Hypothalamus (tissue), 51 donors: ENCODE data around the gene PHKG1.
"Not testable (repeated sequence)": the region's sequence is repeated elsewhere in the genome, so short reads cannot be mapped to it uniquely, and the experiment has no call there.

ENCODE experiments used
- DNase-seq, 51 donors: peaks; one replicate each; lab custom pipeline; 2025; lab: John Stamatoyannopoulos, UW

The PHKG1 gene

GRCh38 chr7:56047446-56048116, 45.2 kb downstream of the PHKG1 start:
- DNase-seq = not testable (repeated sequence)

- no peak for DNase-seq
Measured at GRCh38 chr7:56046721-56047445, 45.9 kb downstream of the PHKG1 start.

- not testable (repeated sequence) for DNase-seq
Measured at GRCh38 chr7:56045758-56046157, 47.0 kb downstream of the PHKG1 start.

GRCh38 chr7:56040730-56041129, 52.0 kb downstream of the PHKG1 start:
- no peak for DNase-seq

- DNase-seq = peak in 46 of 51 donors; percentile 3 to 64 (median 32)
Measured at GRCh38 chr7:56033671-56034432, 58.9 kb downstream of the PHKG1 start.

GRCh38 chr7:56032578-56032977, 60.2 kb downstream of the PHKG1 start:
- DNase-seq = not testable (repeated sequence)

- DNase-seq = not testable (repeated sequence)
Measured at GRCh38 chr7:56031556-56031955, 61.2 kb downstream of the PHKG1 start.

- no peak for DNase-seq
Measured at GRCh38 chr7:56030340-56030739, 62.4 kb downstream of the PHKG1 start.
